ENCODE results near the gene SDK1.

Gene SDK1

DNA sequence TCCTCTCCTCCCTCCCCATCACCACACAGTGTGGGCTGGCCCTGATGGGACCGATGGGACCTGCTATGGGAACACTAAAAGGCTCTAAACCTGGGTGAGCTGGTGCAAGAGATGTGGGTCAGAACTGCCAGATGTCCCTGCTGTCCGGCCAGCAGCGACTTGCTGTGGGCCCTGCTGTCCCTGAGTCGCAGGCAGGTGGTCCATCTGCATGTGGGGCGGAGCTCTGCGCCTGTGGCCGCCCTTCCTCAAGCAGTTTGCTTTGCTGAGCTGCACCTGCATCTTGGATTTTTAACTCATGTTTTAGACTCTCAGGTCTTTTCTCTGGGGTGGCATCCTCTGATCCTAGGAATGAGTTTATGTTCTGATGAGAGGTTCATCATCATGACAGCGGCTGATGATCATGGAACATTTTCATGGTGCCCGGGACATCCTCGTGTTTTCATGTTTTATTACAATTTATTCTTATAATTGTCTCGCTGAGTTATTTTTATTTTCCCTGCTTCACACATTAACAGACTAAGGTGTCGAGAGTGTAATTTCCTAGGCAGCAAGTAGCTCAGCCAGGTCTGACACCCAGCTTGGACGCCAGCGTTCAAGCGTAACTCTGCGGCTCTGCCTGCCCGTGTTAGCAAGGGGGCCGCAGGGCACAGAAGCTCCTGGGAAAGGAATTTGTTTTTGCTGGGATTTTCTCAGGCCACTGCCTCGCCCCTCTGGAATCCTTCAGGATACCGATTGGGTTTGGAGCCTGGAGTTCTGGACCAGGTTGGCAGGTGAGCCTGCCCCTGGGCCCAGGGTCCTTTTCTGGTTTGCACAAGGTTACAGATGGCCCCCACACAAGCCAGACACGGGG, 765.8 kb downstream of the SDK1 start:
- no peak for DNase-seq

DNA sequence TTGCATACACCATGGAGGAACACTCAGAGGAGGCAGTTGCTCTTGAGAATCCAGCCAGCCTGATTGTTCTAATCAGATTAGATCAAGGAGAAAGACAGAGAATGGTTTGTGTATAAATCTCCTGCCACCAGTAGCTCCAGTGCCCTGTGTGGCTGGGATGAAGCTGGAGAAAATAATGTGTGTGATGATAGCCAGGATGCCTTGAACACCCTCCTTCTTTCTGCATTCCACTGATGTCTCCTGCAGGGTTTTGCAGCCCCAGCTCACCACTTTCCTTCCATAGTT, 766.4 kb downstream of the SDK1 start:
- DNase-seq: no peak

DNA sequence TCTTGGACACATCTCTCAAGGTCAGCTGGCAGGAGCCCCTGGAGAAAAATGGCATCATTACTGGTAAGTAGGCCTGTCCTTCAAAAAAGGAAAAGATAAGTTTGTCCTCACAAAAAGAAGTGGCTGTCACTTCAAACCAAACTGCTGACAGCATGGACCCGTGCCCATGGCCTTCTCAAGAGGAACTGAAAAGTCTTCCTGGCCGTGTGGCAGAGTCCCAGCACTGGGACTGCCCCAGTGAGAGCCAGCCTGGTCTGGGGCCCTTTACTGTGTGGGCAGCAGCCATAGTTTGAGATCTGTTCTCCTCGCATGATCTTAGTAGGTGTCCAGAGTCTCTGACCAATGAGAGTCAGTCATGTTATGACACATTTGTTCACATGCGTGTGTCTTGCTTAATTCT, 766.8 kb downstream of the SDK1 start:
- DNase-seq: no peak

DNA sequence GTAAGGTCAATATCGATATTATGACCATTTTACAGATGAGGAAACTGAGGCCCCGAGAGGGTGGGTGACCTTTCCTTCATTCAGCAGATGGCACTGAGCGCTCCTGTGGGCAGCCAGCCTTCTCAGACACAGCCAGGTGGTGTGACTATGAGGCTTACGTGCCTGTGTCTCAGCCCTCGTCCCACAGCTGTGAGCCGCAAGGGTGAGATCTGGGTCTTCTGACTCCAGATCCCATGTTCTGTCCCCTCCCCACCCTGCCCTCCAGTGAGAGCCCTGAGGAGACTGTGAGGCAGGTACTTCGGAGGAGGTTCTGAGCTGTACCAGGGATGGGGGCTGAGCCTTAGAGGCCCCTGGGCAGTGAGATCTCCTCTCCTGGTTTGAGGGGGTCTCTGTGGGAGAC, 767.2 kb downstream of the SDK1 start:
- DNase-seq: no peak

DNA sequence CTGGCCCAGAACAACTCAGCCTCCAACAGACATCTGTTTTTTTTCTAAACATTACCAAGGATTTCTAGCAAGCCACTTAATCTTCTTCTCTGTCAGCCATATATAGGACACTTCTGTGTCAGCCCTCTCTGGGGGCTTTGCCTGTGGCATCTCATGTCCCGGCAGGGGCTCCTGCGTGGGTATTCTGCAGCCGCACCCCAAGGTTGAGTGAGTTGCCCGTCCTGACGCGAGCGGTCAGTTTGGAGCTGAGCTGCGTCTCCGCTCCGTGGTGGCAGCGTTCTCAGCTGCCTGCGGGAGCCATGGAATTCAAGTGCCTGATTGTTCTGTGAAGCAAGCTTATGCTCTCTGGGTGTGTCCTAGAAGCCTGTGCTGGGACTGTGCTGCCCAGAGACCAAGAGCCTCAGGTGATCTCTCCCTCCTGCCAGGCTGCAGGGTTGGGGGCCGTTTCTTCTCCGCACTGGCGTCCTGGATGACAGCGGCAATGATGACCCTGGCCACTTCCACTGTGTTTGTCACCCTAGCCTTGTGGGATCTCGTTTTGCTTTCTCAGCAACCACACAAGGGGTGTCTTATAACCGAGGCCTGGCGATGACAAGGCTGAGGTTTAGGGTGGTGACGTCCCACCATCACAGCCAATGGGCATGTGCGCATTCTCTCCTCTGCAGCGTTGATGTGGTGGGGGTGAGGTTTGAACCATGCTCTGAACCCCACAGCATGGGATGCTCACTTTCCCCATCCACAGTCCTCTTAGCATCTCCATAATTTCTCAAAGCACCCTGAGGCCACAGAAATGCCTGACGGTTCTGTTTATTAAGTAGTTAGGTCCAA, 768.4 kb downstream of the SDK1 start:
- DNase-seq: no peak

DNA sequence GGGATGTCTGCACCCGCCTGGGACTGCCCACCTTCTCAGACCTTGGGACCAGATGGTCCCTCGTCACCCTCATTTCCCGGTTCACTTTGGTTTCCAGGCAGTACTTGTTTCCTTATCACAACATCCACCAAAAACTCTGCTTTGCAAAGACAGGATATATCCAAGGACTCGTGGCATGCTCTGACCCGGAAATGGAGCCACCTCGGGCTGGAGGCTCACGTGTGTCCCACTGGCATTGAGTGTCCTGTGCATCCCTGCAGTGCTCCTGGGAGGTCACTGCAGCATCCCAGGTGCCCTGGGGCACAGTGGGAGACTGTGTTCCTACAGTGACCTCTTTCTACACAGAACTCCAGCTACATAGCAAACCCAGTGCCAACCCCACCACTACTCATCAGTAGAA, 769.2 kb downstream of the SDK1 start:
- no peak for DNase-seq

DNA sequence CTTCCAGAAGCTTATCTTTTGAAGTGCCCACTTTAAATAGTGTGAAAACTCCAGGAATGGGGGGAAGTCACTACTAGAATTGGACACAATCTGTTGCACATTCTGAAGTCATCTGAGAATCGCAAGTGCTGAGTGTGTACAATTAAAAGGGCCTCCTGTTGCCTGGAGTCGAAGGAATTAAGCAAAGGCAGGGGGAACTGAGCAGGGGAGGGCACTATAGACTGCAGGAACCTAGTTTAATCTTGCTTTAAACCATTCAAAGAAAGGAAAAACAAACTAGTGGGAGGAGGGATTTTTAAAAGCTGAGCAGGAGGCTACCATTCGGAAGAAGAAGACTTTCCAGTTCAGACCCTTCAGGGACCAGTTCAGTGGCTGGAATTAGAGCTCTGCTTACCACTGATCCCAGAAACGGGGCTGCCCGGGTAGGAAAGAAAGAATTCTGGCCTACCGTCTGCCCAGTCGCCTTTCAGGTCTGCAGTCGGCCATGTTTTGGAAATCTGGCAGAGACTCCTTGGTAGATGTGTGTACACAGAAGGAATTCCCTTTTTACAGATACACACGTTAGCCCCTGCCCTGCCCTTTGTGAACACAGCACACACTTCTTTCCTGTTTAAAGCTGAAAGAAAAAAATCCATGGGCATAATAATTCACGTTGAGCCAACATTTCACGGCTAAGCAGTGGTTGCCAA, 770.5 kb downstream of the SDK1 start:
- DNase-seq: no peak

DNA sequence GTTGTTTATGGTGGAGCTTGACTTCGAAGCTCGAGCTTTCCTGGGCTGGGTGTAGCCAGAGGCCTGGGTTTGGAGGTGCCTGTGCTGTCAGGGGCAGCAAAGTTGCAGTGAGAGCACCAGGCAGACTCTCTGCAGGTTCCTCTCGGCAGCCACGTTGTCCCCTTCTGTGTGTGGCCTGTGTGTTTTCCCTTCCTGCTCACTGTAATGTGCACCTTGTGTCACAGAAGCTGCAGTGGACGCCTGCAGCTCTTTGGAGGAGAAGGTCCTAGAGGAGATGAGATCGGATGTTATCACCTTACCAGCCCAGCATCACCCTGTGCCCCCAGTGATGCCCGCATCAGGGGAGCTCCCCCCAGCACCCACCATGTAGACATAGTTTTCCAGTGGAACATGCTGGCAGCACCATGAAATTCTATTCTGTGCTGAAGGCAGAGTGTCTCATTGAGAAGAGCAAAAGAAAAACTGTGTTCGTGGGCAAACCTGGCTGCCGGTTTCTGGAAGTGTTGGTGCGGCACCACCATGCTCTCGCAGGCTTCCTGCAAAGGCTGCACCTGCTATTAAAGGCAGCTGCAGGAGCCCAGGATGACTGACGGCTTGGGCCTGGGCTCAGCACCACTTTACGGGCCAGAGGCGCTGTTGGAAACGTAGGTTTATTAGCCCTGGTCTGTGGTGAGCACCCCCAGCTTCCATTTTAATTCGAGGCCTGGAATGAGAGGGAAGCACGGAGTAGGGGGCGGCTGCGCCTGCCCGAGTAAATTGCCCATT, 771.3 kb downstream of the SDK1 start:
- DNase-seq: no peak

DNA sequence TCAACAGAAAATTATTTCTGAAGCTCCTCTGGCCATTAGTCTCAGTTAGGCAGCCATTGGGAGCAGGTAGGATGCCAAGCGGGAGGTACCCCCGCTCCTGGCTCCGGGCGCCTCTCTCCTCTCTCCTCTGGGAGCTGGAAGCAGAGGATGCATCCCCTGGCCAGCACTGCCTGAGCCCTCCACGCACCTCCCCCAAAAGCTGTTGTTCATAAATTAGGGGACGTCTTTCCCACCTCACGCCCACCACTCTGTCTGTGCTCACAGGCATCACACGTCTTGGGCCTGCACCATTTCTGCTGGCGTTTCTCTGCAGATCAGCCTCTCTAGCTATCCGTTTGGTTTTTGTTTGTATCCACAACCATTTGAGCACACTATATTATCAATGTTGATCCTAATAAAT, 772.0 kb downstream of the SDK1 start:
- no peak for DNase-seq

DNA sequence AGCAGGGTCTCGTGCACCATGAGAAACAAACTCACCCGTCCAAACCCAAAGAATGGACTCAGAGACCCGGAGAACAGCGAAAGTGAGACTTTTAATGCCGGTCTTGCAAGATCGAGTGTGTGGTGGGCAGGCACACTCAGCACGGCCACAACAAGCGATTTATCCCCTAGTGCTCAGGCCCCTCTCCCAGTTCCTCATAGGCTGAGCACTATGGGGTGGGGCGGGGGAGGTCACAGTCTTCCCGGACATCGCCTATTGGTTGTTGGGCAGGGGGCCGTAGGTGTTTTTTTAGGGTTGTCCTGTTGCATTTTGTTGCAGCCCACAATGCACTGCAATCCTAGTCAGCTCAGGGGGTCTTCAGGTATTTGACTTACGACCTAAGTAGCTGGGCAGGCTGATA, 772.7 kb downstream of the SDK1 start:
- no peak for DNase-seq

DNA sequence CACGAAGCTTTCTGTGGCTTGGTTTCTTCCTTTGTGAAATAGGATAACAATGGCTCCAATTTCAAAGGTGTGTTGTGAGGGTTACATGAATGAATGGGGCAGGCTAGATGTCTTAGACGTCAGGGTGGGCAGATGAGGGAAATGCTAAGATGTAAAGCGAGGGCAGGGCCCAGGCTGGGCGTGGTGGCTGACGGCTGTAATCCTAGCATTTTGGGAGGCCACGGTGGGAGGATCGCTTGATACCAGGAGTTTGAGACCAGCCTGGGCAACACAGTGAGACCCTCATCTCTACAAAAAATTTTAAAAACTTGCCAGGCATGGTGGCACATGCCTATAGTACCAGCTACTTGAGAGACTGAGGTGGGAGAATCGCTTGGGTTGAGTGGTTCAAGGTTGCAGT, 773.4 kb downstream of the SDK1 start:
- no peak for DNase-seq

DNA sequence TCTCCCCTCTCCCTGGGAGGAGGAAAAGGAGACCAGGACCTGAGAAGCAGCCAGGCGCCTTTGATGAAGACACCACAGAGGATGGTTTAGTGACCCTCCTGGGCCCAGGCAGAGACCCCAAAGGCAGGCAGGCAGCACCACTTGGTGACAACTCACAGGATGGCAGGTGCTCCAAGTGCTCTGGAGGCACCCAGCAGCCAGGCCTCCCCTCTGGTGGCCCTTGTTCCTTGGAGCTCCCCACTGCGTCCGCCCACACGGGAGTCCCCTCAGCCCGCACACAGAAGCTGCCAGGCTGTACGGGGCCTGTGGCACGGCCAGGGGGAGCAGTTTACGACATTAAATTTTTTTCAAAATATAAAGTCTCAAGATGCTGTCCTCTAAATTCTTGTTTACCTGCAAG, 773.9 kb downstream of the SDK1 start:
- DNase-seq: no peak

DNA sequence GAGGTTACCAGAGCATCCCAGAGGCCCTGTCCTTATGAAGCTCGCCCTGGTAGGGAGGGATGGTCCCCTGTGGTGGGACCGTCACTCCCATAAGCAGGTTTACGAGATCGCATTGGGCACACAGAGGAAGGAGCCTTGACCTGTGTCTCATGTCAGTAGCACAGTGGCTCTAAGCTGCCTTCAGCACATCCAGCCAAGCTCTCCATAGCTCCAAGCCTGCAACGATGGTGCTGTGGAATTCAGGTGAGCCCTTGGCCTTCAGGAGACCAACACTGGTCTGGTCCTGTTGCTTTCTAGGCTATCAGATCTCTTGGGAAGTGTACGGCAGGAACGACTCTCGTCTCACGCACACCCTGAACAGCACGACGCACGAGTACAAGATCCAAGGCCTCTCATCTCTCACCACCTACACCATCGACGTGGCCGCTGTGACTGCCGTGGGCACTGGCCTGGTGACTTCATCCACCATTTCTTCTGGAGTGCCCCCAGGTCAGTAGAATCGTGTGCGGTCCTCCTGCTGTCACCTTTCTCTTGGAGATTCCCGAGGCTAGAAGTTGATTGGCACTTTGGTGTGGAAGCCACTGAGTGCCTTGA, 775.7 kb downstream of the SDK1 start:
- no peak for DNase-seq

DNA sequence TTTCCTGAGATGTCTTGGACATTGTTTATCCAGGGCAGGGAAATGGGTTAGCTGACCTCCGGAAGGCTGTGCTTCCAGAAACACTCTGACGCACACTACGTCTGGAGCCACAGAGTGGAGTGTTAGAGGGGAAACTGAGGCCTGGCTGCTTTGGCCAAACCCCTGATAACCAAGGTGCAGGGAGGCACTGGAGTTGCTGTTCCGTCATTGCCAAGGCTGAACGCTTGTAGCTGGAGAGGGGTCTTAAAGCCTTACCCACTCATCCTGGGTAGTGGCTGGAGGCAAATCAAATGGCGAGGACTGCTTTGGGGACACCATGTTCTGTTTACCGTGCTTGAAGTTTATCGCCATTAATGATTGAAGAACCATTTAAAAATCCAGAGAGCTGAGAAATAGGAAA, 776.9 kb downstream of the SDK1 start:
- no peak for DNase-seq

DNA sequence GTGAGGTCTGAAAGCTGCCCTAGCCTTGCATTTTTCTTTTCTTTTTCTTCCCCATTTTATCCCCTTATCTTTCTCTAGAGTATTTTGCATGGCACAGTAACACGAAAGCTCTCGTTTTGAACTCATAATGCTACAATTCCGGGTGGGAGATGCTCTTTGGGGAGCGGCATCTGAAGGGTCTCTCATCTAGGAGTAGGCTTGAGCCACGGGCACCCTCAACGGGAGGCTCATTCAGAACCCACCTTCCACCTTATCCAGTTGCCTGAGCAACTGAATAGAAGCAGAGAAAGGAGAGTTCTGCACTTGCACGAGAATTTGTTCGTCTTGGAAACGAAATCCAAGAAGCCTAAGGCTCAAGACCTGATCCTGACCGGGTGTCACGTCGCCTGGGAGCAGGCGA, 777.5 kb downstream of the SDK1 start:
- no peak for DNase-seq

DNA sequence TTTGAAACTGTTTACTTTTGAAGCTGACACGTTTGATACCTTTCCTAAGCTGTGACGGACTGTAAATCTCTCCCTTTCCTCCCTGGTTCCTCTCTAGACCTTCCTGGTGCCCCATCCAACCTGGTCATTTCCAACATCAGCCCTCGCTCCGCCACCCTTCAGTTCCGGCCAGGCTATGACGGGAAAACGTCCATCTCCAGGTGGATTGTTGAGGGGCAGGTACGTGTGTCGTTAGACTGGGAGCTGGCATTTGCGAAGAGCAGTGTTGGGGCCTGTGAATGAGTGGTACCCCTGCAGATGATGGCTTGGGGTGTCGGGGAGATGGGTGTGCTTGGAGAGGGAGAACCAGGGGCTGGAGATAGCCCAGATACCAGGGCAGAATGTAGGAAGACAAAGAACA, 778.3 kb downstream of the SDK1 start:
- no peak for DNase-seq

DNA sequence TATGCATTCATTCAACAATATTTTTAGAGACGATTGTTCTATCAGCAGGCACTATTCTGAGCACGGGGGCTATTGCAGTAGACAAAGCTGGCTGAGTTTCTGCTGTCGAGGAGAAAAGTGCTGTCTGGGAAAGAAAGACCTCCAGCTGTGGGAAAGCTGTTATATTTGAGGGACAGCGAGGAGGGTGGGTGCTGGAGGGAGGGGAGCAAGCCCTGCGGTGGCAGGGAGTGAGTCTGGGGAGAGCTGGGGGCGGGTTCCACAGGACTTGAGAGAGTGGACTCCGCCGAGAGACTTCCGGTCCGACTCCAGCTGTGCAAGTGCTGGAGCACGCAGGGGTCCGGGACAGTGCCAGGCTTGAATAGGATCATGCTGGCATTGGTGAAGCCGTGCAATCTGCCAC, 778.9 kb downstream of the SDK1 start:
- DNase-seq: no peak

DNA sequence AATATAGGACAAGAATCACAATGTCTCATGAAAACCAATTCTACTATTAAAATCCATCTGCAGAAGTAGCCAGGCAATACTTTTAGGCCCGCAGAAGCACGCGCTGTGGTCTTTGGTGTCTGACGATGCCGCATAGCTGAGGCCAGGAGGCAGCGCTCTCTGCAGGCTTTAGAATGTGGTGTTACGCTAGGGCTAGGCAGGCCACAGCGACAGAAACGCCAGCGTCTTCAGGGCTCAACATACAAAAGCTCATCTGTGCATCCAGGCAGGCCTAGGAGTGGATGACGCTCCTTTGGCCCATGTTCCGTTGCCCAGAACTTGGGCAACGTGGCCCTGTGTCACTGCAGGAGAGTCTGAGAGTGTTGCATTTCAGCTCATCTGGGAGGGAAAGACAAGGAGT, 779.9 kb downstream of the SDK1 start:
- DNase-seq: no peak

DNA sequence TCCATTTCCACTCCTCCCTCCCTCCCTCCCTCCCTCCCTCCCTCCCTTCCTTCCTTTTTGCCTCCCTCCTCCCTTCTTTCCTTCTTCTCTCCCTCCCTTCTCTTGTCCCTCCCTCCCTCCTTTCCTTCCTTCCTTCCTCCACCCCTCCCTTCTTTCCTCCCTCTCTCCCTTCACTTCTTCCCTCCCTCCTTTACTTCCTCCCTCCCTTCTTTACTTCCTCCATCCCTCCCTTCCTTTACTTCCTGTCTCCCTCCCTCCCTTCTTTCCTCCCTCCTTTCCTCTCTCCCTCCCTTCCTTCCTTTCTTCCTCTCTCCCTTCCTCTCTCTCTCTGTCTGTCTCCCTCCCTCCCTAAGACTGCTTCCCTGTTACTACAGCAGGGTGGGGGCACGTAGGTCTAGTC, 782.5 kb downstream of the SDK1 start:
- no peak for DNase-seq

DNA sequence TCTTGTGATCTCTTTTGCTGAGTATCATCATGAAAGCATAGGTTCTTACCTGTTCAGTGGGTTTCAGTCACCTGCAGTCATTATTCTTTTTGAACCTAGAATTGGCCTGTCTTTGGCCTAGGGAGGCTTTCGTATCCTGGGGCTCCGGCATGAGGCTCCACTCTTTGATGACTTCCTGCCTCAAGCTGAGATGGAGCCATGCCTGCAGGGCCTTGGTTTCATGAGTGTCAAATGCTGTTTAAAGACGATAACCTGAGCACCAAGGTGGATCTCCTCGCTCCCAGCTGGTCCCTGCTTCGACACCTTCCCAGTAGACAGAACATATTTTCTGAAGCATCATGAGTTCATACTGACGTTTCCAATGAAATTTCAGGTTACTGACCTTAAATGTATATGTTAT, 783.2 kb downstream of the SDK1 start:
- no peak for DNase-seq

DNA sequence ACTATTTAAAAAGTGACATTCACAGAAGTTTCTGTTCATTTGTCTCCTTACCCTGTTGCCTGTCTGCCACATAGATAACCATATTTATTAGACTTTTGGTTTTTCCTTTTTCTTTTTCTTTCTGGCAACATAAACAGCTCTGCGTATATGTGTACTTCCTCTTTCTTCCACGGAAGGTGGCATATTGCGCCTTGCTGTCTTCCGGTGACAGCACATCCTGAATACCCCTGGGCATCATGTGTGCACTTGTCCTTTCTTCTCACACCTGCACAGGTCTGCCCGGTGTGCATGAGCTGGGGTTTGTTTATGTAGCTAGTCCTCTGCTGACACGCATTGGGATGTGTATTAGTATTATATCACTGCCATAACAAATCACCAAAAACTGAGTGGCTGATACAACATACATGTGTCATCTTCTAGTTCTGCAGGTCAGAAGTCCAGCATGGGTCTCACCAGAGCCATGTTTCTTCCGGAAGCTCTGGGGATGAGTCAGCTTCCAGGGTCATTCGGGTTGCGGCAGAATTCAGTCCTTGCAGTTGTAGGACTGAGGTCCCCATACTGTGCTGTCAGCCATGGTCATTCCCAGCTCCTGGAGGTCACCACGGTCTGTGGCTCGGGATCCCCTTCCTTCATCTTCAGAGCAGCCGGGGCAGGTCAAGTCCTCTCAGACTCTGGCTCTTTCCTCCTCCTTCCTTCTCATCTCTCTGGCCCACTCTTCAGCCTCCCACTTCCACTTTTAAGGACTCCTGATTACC, 785.1 kb downstream of the SDK1 start:
- no peak for DNase-seq

DNA sequence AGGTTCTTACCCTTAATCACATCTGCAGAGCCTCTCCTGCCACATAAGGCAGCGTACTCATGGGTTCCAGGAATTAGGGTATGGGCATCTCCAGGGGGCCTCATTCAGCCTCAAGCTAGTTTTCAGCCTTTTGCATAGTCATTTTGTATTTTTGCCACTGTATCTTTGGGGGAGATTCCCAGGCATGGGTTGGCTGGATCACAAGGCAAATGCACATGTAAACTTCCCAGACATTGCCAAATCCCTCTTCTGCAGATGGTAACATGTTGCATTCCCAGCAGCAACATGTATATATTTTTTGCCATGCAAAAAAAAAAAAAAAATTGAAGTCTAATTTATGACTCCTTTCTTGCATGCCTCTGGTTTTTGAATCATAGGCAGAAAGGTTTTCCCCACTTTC, 785.7 kb downstream of the SDK1 start:
- DNase-seq: no peak
